Measurements from ENCODE around the gene TRAF5.

Gene TRAF5

GRCh38 chr1:211328084-211328694, 1.6 kb downstream of the TRAF5 start:
- DNase-seq, result no peak

- DNase-seq, result no peak
Observed at GRCh38 chr1:211328866-211329475, 2.3 kb downstream of the TRAF5 start.

GRCh38 chr1:211329764-211330201, 3.1 kb downstream of the TRAF5 start:
- DNase-seq, result no peak

GRCh38 chr1:211330282-211330936, 3.8 kb downstream of the TRAF5 start:
- no peak for DNase-seq

GRCh38 chr1:211331011-211331709, 4.5 kb downstream of the TRAF5 start:
- DNase-seq, result no peak

GRCh38 chr1:211332036-211332616, 5.5 kb downstream of the TRAF5 start:
- DNase-seq, result no peak

GRCh38 chr1:211332830-211333229, 6.2 kb downstream of the TRAF5 start:
- DNase-seq, result no peak

GRCh38 chr1:211333906-211334305, 7.3 kb downstream of the TRAF5 start:
- DNase-seq, result no peak

GRCh38 chr1:211334986-211335385, 8.4 kb downstream of the TRAF5 start:
- no peak for DNase-seq

- no peak for DNase-seq
Observed at GRCh38 chr1:211335522-211336157, 9.0 kb downstream of the TRAF5 start.

- DNase-seq, result no peak
Observed at GRCh38 chr1:211336161-211336560, 9.5 kb downstream of the TRAF5 start.

GRCh38 chr1:211336775-211337174, 10.1 kb downstream of the TRAF5 start:
- DNase-seq, result no peak

GRCh38 chr1:211337430-211338223, 11.0 kb downstream of the TRAF5 start:
- DNase-seq, result no peak

GRCh38 chr1:211338224-211338620, 11.6 kb downstream of the TRAF5 start:
- no peak for DNase-seq

- no peak for DNase-seq
Observed at GRCh38 chr1:211339631-211340041, 13.0 kb downstream of the TRAF5 start.

GRCh38 chr1:211340622-211341507, 14.2 kb downstream of the TRAF5 start:
- DNase-seq, result no peak

GRCh38 chr1:211341999-211342398, 15.4 kb downstream of the TRAF5 start:
- DNase-seq, result no peak

GRCh38 chr1:211343607-211344006, 17.0 kb downstream of the TRAF5 start:
- no peak for DNase-seq

- DNase-seq, result no peak
Observed at GRCh38 chr1:211344152-211344618, 17.6 kb downstream of the TRAF5 start.

- DNase-seq, result no peak
Observed at GRCh38 chr1:211345719-211346118, 19.1 kb downstream of the TRAF5 start.

Data from right forelimb (tissue), 1 donor.